ENCODE data around the gene SELENON. TPM values are rescaled to one million over a fixed set of nuclear protein-coding genes. Genes with fewer than 3 reads are reported as not detected.

SELENON gene
- total and polyA plus RNA-seq, 8 donors: 85.2 to 107 (median 96.4) TPM

DNA sequence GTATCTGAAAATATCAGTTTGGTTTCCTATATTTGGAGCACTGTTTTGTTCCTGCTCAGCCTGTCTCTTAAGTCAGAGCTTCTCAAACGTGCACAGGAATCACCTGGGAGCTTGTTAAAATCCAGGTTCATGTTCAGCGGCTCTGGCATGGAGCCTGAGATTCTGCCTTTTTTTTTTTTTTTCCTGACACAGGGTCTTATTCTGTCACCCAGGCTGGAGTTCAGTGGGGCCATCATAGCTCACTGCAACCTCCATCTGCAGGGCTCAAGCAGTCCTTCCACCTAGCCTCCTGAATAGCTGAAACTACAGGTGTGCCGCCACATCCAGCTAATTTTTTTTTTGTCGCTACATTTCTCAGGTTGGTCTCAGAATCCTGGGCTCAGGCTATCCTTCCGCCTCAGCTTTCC lies 12.2 kb upstream of the SELENON start:
- H3K4me1 ChIP-seq: no peaks in the 10 kb centered on the region
- no peak for DNase-seq
- no peak for ATAC-seq
- H3K9me3 ChIP-seq: no peaks in the 10 kb centered on the region
- TF ChIP-seq, protein P1, sequence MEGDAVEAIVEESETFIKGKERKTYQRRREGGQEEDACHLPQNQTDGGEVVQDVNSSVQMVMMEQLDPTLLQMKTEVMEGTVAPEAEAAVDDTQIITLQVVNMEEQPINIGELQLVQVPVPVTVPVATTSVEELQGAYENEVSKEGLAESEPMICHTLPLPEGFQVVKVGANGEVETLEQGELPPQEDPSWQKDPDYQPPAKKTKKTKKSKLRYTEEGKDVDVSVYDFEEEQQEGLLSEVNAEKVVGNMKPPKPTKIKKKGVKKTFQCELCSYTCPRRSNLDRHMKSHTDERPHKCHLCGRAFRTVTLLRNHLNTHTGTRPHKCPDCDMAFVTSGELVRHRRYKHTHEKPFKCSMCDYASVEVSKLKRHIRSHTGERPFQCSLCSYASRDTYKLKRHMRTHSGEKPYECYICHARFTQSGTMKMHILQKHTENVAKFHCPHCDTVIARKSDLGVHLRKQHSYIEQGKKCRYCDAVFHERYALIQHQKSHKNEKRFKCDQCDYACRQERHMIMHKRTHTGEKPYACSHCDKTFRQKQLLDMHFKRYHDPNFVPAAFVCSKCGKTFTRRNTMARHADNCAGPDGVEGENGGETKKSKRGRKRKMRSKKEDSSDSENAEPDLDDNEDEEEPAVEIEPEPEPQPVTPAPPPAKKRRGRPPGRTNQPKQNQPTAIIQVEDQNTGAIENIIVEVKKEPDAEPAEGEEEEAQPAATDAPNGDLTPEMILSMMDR (IDR thresholded peaks at IDR 0.05): no peak
- intact Hi-C loops (cut with DNase I): no loop called here
- no peak overlapping the region for H3K4me3 ChIP-seq
- H3K27ac ChIP-seq: no peak overlapping the region
- no peaks in the 10 kb centered on the region for H3K36me3 ChIP-seq
- no peaks in the 10 kb centered on the region for H3K27me3 ChIP-seq

DNA sequence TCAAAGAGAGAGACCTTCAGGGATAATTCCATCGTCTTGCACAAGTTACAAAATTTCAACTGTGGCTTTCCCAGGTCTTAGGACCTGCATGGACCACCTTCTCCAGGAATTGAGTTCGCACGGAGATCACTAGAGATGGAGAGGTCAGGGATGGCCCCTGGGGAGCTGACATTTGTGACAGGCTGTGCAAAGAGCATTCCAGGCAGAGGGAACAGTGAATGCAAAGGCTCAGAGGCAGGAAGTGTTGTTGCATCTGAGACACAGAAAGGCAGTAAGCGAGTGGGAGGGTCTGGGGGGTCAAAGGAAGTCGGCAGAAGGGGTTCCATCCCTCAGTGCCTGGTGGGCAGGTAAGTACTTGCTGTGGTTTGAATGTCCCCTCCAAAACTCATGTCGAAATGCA lies 9.5 kb upstream of the SELENON start:
- no peak overlapping the region for H3K27ac ChIP-seq
- H3K36me3 ChIP-seq: no peaks in the 10 kb centered on the region
- intact Hi-C loops (cut with DNase I): no loop called here
- DNase-seq (no peak), ATAC-seq (no peak)
- H3K4me3 ChIP-seq: no peak overlapping the region
- H3K27me3 ChIP-seq: no peaks in the 10 kb centered on the region
- TF ChIP-seq, protein P1 (IDR thresholded peaks at IDR 0.05): no peak
- no peaks in the 10 kb centered on the region for H3K9me3 ChIP-seq
- H3K4me1 ChIP-seq: no peaks in the 10 kb centered on the region

DNA sequence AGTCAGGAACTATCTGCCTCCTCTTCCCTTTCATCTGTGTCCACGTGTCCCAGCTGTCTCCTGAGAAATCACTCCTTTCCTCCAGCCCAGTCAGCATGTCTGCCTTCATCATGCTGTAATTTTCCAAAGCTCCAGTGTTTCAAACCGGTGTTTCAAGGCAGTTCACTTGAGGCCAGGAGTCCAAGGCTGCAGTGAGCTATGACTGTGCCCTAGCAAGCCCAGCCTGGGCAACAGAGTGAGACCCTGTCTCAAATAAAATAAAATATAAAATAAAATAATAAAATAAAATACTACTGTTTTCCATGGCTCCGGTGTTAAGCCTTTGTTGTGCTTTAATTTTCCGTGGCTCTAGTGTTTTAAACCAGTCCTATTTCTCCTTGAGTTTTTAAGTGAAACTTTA lies 7.9 kb upstream of the SELENON start:
- H3K4me3 ChIP-seq: no peak overlapping the region
- TF ChIP-seq, protein P1 (IDR thresholded peaks at IDR 0.05): no peak
- no peak for ATAC-seq
- intact Hi-C loops (cut with DNase I): no loop called here
- H3K36me3 ChIP-seq: no peaks in the 10 kb centered on the region
- peaks cover 2 to 10% of the 10 kb centered on the region in 2 donors for H3K4me1 ChIP-seq
- DNase-seq: no peak
- H3K27ac ChIP-seq: no peak overlapping the region
- no peaks in the 10 kb centered on the region for H3K27me3 ChIP-seq
- H3K9me3 ChIP-seq: no peaks in the 10 kb centered on the region

DNA sequence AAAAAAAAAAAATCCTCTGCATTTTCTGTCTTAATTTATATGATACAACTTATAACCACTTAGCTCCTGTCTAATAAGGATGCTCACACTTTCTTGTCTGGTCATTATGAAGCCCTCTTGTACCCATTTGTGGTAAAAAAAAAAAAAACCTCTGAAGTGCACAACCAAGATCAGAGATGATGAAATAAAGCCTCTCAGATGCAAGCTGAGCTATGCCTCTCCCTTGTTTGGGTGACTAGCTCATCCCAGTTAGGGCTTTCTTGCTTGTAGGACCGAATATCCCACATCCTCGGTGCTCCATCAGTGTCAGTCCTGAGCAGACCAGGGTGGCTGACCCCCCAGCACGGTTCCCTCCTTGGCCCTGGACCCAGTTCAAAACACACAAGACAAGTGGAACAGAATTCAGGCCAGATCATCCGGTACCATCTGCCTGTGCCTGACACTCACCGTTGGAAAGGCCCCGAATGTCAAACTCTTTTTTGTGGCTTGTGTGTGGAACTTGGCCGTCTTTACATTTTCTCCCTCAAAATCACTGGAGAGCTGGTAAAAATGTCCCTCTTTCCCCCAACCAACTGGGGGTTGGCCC lies 6.3 kb upstream of the SELENON start:
- Histone ChIP-seq H3K4me1 (peaks cover 2 to 18% of the 10 kb centered on the region in 2 donors), H3K9me3 (no peaks in the 10 kb centered on the region), H3K27me3 (no peaks in the 10 kb centered on the region), H3K27ac (no peak overlapping the region), H3K4me3 (no peak overlapping the region), H3K36me3 (no peaks in the 10 kb centered on the region)
- TF ChIP-seq, protein P1 (IDR thresholded peaks at IDR 0.05): no peak
- DNase-seq: no peak
- ATAC-seq: no peak
- intact Hi-C loops (cut with DNase I): no loop called here

DNA sequence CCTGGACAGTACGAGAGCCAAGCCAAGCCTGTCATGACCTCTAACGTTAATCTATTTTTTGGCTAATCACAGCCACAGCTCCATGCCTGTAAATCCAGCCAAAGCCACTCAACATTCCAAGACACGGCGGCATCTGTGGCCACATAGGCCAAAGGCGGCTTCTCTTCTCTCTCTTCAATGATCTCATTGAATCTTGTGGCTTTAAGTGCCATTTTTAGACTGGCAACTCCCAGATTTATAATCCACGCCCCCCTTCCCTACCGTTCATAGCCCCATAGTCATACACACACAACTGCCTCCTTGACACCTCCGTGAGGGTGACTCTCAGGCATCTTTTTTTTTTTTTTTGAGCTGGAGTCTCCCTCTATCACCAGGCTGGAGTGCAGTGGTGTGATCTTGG lies 5.7 kb upstream of the SELENON start:
- ATAC-seq: peak; percentile 26

More for the DNA sequence above, 5.7 kb upstream of the SELENON start:
- Histone ChIP-seq H3K9me3 (no peaks in the 10 kb centered on the region), H3K4me3 (no peak overlapping the region), H3K4me1 (peaks cover 2 to 24% of the 10 kb centered on the region in 2 donors), H3K27ac (no peak overlapping the region), H3K27me3 (no peaks in the 10 kb centered on the region), H3K36me3 (no peaks in the 10 kb centered on the region)
- DNase-seq: no peak
- TF ChIP-seq, protein P1 (IDR thresholded peaks at IDR 0.05): no peak
- intact Hi-C loops (cut with DNase I): no loop called here

All from left lung (tissue), 10 donors.